Hematopoietic multipotent progenitor cell (in vitro differentiated cells): ENCODE data around the gene C5AR2. TPM values are rescaled to one million over a fixed set of nuclear protein-coding genes. Genes with fewer than 3 reads are reported as not detected.
"Not testable (repeated sequence)": the region's sequence is repeated elsewhere in the genome, so short reads cannot be mapped to it uniquely, and the experiment has no call there.

Experiments used
- DNase-seq, 3 donors: peaks; one replicate each; pipeline ENCODE4 v3.0.0-alpha.2; 2011 to 2015; ENCODE audit warnings: low read depth in 2 of 3, low spot score in 2 of 3
- total RNA-seq: library from RNA; depleted of rRNA; stranded (reverse); fragments of >200 nt; gene quantifications from one replicate; pipeline ENCODE4 v1.2.3, GENCODE V29; 2012

Gene C5AR2
- total RNA-seq, 1 donor = 0.81 TPM

- DNase-seq = peak in 2 of 3 donors; percentile 62 to 71
Observed at GRCh38 chr19:47381653-47382279, 49.8 kb downstream of the C5AR2 start.

GRCh38 chr19:47383890-47384289 lies 51.9 kb downstream of the C5AR2 start:
- DNase-seq = not testable (repeated sequence)

GRCh38 chr19:47384533-47384932 lies 52.6 kb downstream of the C5AR2 start:
- not testable (repeated sequence) for DNase-seq

DNA sequence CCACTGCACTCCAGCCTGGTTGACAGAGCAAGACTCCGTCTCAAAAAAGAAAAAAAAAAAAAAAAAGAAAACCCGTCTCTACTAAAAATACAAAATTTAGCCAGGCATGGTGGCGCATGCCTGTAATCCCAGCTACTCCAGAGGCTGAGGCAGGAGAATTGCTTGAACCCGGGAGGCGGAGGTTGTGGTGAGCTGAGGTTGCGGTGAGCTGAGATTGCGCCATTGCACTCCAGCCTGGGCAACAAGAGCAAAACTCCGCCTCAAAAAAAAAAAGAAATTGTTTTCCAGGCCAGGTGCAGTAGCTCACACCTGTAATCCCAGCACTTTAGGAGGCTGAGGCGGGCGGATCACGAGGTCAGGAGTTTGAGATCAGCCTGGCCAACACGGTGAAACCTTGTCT lies 54.6 kb downstream of the C5AR2 start:
- DNase-seq = not testable (repeated sequence)

DNA sequence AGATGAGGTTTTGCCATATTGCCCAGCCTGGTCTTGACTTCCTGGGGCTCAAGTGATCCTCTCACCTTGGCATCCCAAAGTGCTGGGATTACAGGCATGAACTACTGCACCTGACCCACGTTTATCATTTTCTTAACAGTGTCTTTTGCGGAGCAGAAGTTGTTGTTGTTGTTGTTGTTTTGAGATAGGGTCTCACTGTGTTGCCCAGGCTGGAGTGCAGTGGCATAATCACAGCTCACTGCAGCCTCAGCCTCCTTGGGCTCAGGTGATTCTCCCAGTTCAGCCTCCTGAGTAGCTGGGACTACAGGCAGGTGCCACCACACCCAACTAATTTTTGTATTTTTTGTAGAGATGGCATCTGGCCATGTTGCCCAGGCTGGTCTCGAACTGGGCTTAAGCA lies 55.6 kb downstream of the C5AR2 start:
- not testable (repeated sequence) for DNase-seq

GRCh38 chr19:47388721-47389120 lies 56.7 kb downstream of the C5AR2 start:
- not testable (repeated sequence) for DNase-seq

DNA sequence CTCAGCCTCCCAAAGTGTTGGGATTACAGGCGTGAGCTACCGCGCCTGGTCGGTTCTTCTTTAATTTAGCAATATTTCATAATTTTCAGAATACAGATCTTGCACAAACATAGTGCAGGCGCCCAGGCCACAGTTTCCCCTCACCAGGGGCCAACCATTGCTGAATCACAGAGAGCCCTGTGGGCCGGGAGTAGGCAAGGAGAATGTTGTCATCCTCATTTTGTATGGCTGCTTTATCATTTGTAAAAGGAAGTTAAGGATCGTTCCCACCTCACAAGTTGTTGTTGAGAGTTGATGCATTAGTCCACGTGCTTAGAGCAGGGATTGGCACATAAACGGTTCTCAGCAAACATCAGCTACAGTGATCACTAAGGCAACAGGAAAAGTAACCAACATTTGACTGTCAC lies 57.2 kb downstream of the C5AR2 start:
- DNase-seq = no peak

DNA sequence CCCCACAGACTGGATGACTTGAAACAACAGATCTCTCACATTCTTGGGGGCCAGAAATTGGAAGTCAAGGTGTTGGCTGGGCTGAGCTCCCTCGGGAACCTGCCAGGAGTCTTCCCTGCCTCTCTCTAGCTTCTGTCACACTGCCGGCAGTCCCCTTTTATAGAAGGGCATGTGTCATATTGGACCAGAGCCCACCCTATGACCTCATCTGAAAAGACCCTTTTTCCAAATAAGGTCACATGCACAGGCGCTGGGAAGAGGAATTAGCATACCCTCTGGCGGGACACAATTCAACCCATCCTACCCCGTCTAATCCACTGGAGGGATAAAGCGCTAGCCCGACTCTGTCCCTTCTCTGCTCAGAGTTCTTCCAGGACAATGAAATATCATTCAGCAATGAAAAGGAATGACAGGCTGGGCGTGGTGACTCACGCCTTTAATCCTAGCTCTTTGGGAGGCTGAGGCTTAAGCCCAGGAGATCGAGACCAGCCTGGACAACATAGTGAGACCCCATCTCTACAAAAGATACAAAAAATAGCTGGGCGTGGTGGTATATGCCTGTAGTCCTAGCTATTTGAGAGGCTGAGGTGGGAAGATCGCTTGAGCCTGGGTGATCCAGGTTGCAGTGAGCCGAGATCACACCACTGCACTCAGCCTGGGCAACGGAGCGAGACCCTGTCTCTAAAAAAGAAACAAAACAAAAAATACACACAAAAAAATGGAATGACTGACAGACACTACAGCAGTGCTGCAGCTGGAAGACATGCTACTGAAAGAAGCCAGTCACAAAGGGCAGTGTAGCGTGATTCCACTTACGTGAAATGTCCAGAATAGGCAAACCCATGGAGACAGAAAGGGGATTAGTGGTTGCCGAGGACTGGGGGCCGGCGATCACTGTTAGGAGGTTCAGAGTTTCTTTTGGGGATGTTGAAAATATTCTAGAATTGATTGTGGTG lies 58.8 kb downstream of the C5AR2 start:
- no peak for DNase-seq

DNA sequence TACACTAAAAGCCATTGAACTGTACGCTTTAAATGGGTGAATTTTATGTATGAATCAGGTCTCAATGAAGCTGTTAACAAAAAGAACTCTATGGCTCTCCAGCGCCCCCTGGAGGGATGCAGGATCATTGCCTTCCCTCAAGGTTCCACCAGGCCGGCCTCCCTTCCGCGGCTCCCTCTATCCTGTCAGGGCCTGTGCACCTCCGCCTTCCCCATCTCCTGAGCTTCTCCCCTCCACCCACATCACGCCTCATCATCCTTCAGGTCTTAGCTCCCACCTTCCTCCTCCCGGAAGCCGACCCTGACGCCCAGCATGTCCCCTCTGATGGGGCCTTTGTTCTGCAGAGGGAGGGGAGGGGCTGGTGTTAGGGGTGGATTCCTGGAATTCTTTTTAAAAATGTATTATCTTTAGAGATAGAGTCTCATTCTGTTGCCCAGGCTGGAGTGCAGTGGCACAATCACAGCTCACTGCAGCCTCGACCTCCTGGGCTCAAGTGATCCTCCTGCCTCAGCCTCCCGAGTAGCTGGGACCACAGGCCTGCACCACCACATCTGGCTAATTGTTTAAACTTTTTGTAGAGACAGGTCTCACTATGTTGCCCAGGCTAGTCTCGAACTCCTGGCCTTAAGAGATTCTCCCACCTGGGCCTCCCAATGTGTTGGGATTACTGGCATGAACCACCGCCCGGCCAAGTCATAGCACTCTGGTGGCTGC lies 59.7 kb downstream of the C5AR2 start:
- DNase-seq = peak; percentile 58 to 84 (median 68)

Other genes with a start within 250 kb of the C5AR2 start
- 19.4 TPM for gene ZC3H4, start 218.4 kb upstream of the C5AR2 start, total RNA-seq
- 35.0 TPM for gene SAE1, start 201.3 kb upstream of the C5AR2 start, total RNA-seq
- 5.7 TPM for gene BBC3, start 101.0 kb upstream of the C5AR2 start, total RNA-seq
- gene CCDC9, start 75.7 kb upstream of the C5AR2 start, total RNA-seq = 6.5 TPM
- gene INAFM1, start 57.3 kb upstream of the C5AR2 start, total RNA-seq = 2.2 TPM
- gene C5AR1, start 22.3 kb upstream of the C5AR2 start, total RNA-seq = 0.81 TPM
- 18.0 TPM for gene DHX34, start 17.1 kb downstream of the C5AR2 start, total RNA-seq
- gene MEIS3, start 87.4 kb downstream of the C5AR2 start, total RNA-seq = under 0.01 TPM
- gene SLC8A2, start 139.7 kb downstream of the C5AR2 start, total RNA-seq = under 0.01 TPM
- gene KPTN, start 152.0 kb downstream of the C5AR2 start, total RNA-seq = 6.7 TPM
- gene NAPA, start 182.9 kb downstream of the C5AR2 start, total RNA-seq = 50.4 TPM
- gene ZNF541, start 241.0 kb downstream of the C5AR2 start, total RNA-seq = under 0.01 TPM